Measurements from ENCODE around the gene LSMEM2.
A peak's percentile ranks its signal among the peaks of the same experiment; 100 is the strongest.
"Not testable (repeated sequence)": the region's sequence is repeated elsewhere in the genome, so short reads cannot be mapped to it uniquely, and the experiment has no call there.

Gene LSMEM2

GRCh38 chr3:50284121-50284520 is 5.2 kb downstream of the LSMEM2 start:
- not testable (repeated sequence) for FAIRE-seq

GRCh38 chr3:50286322-50287227 is 7.7 kb downstream of the LSMEM2 start:
- FAIRE-seq, result no peak

- FAIRE-seq, result no peak
Measured at GRCh38 chr3:50287262-50287661, 8.4 kb downstream of the LSMEM2 start.

GRCh38 chr3:50288387-50289007 is 9.6 kb downstream of the LSMEM2 start:
- no peak for FAIRE-seq

- no peak for FAIRE-seq
Measured at GRCh38 chr3:50289130-50289529, 10.2 kb downstream of the LSMEM2 start.

- no peak for FAIRE-seq
Measured at GRCh38 chr3:50290161-50290641, 11.3 kb downstream of the LSMEM2 start.

- peak; percentile 97 for FAIRE-seq
Measured at GRCh38 chr3:50292159-50293078, 13.5 kb downstream of the LSMEM2 start, which contains the start of gene IFRD2. IFRD2 (minus strand) TSS chr3:50292429; CDS start chr3:50292274, 155 bp downstream.

GRCh38 chr3:50293079-50293801 is 14.4 kb downstream of the LSMEM2 start:
- FAIRE-seq, result no peak

GRCh38 chr3:50294089-50294488 is 15.2 kb downstream of the LSMEM2 start:
- no peak for FAIRE-seq

GRCh38 chr3:50294492-50295403 is 15.9 kb downstream of the LSMEM2 start:
- FAIRE-seq, result no peak

- no peak for FAIRE-seq
Measured at GRCh38 chr3:50295553-50296431, 16.9 kb downstream of the LSMEM2 start.

GRCh38 chr3:50296721-50297383 is 18.0 kb downstream of the LSMEM2 start:
- FAIRE-seq, result no peak

GRCh38 chr3:50297384-50297775 is 18.5 kb downstream of the LSMEM2 start:
- FAIRE-seq, result no peak

GRCh38 chr3:50297896-50298725 is 19.2 kb downstream of the LSMEM2 start:
- FAIRE-seq, result no peak

- peak; percentile 99 for FAIRE-seq
Measured at GRCh38 chr3:50298836-50299637, 20.1 kb downstream of the LSMEM2 start, which contains the start of the genes HYAL3 and NAA80. HYAL3 (minus strand) TSS chr3:50299405; CDS start chr3:50295602, 3,803 bp downstream. NAA80 (minus strand) TSS chr3:50299405; CDS start chr3:50297463, 1,942 bp downstream.

- no peak for FAIRE-seq
Measured at GRCh38 chr3:50299638-50299928, 20.7 kb downstream of the LSMEM2 start.

GRCh38 chr3:50299929-50300680 is 21.2 kb downstream of the LSMEM2 start:
- no peak for FAIRE-seq

All from G401.6 (cell line).